NCI-H2227 (cell line): ENCODE results near the gene CNEP1R1.

Source experiments
- DNase-seq: peaks from one replicate; lab custom pipeline; 2025; ENCODE audit not compliant: unreplicated experiment; lab: John Stamatoyannopoulos, UW

CNEP1R1 gene

GRCh38 chr16:50015631-50016030, 9.4 kb upstream of the CNEP1R1 start:
- no peak for DNase-seq

- DNase-seq: no peak
Measured at GRCh38 chr16:50017553-50017952, 7.5 kb upstream of the CNEP1R1 start.

- no peak for DNase-seq
Measured at GRCh38 chr16:50021544-50021943, 3.5 kb upstream of the CNEP1R1 start.

- DNase-seq: no peak
Measured at GRCh38 chr16:50023641-50024040, 1.4 kb upstream of the CNEP1R1 start.

- DNase-seq: no peak
Measured at GRCh38 chr16:50024207-50024606, 818 bp upstream of the CNEP1R1 start.

GRCh38 chr16:50025537-50025931, 509 bp downstream of the CNEP1R1 start:
- DNase-seq: peak; percentile 25

GRCh38 chr16:50027829-50028228, 2.8 kb downstream of the CNEP1R1 start:
- DNase-seq: no peak

- no peak for DNase-seq
Measured at GRCh38 chr16:50035468-50035992, 10.5 kb downstream of the CNEP1R1 start.

- no peak for DNase-seq
Measured at GRCh38 chr16:50036426-50036825, 11.4 kb downstream of the CNEP1R1 start.

GRCh38 chr16:50037662-50038220, 12.7 kb downstream of the CNEP1R1 start:
- DNase-seq: no peak

- no peak for DNase-seq
Measured at GRCh38 chr16:50038286-50038685, 13.3 kb downstream of the CNEP1R1 start.

GRCh38 chr16:50038756-50039529, 13.9 kb downstream of the CNEP1R1 start:
- DNase-seq: no peak

GRCh38 chr16:50040018-50040417, 15.0 kb downstream of the CNEP1R1 start:
- DNase-seq: no peak

- DNase-seq: no peak
Measured at GRCh38 chr16:50040710-50041109, 15.7 kb downstream of the CNEP1R1 start.

- DNase-seq: no peak
Measured at GRCh38 chr16:50043358-50043757, 18.3 kb downstream of the CNEP1R1 start.

GRCh38 chr16:50045412-50045811, 20.4 kb downstream of the CNEP1R1 start:
- no peak for DNase-seq

GRCh38 chr16:50046853-50047252, 21.8 kb downstream of the CNEP1R1 start:
- DNase-seq: no peak

GRCh38 chr16:50047864-50048263, 22.8 kb downstream of the CNEP1R1 start:
- no peak for DNase-seq

- no peak for DNase-seq
Measured at GRCh38 chr16:50050802-50051201, 25.8 kb downstream of the CNEP1R1 start.

GRCh38 chr16:50056226-50056625, 31.2 kb downstream of the CNEP1R1 start:
- no peak for DNase-seq

- no peak for DNase-seq
Measured at GRCh38 chr16:50058091-50058771, 33.2 kb downstream of the CNEP1R1 start.

GRCh38 chr16:50059111-50059510, 34.1 kb downstream of the CNEP1R1 start:
- DNase-seq: no peak
